ENCODE measurements around the gene SLC26A6.

SLC26A6 gene

GRCh38 chr3:48597408-48597800 lies 37.9 kb downstream of the SLC26A6 start:
- DNase-seq = no peak

DNA sequence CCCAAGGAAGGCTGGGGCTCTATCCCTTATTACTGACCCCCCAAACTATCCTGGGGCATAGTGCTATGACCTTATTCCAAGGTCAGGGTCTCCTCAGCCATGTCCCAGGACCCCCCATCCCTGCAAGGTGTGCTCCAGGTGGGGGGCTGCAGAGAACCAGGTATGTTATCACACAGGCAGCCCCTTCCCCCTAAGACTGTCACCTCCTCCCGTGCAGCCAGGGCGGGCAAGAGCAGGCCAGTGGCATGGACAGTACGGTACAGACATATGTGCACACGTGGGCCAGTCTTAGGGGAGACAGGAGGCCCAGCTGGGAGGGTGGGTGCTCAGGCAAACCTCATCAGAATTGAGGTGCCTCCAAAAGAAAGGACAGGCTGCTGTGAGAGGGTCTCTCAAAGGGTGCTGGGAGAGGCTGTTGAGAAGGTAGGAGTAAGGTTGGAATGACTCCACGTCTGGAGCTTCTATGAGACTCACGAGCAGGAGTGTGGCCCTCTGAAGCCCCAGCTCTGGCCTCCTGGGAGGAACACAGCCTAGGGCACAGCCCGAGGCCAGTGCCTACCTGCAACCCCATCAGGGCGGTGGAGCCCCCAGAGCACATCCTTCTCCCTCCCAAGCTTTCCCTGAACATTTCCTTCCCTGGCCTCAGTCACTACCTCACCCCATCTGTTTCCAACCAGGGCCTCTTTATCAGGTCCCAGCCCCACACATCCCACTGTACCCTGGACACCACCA lies 38.4 kb downstream of the SLC26A6 start:
- no peak for DNase-seq

- no peak for DNase-seq
Observed at GRCh38 chr3:48596157-48596556, 39.1 kb downstream of the SLC26A6 start.

- no peak for DNase-seq
Observed at GRCh38 chr3:48595526-48596121, 39.6 kb downstream of the SLC26A6 start.

GRCh38 chr3:48595075-48595525 lies 40.2 kb downstream of the SLC26A6 start, which contains the start of gene COL7A1:
Gene COL7A1, minus strand, starts transcription at chr3:48595329. Its CDS starts 170 bp downstream, at chr3:48595159.
- no peak for DNase-seq

DNA sequence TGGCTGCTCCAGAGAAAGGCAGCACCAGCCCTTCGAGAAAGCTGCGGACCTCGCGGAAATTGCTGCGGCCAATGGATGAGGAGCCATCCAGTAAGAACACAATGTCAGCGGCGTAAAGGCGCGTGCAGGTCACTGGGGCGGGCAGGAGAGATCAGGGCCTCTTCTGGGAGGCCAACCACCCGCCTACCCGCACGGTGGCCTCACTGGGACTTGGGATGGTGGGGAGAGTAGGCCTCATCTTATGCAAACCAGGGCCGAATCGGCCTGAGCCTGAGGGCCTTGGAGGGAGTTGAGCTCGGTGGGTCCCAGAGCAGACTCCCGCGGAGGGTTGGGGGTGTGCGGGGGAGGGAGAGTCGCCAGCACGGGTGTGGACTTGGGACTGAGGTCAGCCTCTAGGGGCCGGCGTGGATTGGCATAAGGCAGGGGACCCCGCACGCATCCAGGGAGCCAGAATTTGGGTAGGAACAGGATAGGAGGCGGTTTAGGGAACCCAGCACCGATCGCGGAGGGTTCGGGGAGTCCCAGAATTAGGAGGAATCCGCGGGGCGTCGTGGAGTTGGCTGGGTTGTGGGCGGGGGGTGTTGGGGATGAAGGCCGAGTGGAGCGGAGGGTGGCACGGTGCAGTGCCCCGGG lies 40.7 kb downstream of the SLC26A6 start:
- no peak for DNase-seq

GRCh38 chr3:48593337-48593736 lies 41.9 kb downstream of the SLC26A6 start:
- DNase-seq = no peak

- DNase-seq = no peak
Observed at GRCh38 chr3:48592519-48593087, 42.7 kb downstream of the SLC26A6 start.

DNA sequence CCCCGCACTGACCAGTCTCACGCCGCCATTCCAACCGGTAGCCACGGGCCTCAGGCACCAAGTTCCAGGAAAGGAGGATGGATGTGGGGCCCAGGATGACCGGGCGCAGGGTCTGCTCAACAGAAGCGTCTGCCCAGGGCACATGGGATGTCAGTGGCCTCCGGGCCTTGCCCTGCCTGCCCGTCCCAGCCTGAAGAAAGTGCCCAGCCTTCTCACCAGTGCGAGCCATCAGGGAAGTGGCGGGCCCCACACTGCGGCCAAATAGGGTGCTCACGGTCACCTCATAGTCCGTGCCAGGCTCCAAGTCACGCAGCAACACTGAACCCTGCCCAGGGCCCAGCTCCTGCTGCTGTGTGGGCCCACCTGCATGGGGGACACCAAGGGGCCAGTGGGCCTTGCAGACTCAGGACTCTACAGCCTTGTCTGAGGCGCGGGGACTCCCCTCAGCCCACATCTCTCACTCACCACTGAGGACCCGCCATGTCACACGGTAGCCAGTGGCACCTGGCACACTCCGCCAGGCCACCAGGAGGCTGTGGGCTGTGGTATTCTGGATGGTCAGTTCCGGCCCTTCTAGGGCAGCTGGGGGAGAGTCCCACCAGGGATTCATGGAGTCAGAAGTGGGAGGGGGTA lies 43.3 kb downstream of the SLC26A6 start:
- no peak for DNase-seq

GRCh38 chr3:48591436-48591835 lies 43.8 kb downstream of the SLC26A6 start:
- no peak for DNase-seq

DNA sequence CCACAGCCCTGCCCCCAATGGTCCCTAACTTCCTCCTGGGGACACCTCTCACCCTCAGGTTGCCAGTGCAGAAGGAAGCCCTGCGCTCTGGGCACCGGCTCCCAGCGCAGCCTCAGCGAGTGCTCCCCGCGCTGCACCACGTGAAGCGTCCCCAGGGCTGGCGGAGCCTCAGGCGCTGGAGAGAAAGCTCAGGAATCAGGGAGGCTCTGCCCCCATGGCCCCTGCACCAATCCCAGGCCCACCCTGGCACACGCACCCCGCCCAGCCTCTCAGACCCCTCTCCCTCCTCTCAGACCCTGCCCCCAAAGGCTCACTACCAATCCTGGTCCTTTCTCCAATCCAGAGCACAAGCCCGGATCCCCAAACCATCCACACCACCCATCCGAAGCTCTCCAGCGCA lies 47.0 kb downstream of the SLC26A6 start:
- DNase-seq = no peak

GRCh38 chr3:48587686-48588085 lies 47.6 kb downstream of the SLC26A6 start:
- DNase-seq = no peak

DNA sequence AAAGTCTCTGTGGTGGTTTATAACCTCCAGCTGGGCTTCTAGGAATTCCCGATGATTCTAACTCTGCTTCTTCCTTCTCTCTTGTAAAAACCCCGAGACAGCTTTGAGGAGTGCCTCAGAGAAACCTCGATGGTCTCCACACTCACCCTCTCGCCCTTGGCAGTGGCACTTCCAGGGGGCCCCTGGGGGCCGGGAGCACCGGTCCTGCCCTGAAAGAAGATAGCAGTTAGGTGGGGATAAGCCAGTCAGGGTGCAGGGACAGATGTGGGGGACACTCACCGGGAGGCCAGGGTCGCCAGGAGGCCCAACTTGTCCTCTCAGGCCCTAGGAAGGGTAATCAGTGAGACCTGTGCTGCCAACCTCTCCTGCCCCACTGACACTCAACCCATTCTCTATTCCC lies 49.9 kb downstream of the SLC26A6 start:
- no peak for DNase-seq

GRCh38 chr3:48584836-48585235 lies 50.4 kb downstream of the SLC26A6 start:
- DNase-seq = no peak

DNA sequence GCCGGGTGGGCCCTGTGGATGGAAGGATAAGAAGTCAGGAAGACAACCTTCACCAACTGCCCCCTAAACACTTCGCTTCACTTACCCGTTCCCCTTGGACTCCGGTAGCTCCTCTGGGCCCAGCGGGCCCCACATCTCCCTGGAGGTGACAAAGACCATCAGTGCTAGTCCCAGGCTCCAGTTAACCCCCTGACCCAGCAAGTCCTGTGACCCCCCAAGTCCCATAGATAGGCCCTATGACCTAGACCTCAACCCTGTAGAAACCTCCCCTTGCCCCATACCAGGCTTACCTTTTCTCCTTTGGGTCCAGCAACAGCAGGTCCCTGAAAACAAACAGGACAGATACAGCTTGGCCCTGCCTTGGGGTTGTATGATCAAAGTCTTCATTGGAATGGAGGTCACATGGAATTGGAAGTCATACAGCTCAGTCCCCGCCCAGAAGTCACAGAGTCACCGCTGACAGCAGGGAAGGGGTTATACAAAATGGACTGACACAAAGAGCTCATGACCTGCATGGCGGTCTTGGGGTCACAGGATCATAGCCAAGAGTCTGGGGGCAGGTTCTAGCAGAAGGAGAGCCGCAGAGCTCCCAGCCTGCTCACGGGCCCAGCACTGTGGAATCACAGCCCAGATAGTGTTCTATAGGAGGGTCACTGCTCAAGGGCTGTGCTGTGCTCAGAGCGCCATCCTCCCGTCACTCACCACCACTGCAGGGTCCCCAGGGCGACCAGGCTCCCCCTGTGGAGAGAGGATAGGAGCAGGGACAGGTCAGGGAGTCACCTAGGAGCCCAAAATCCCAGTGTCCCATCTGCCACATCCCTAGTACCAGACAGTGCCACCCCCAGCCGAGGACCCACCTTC lies 53.4 kb downstream of the SLC26A6 start:
- no peak for DNase-seq

DNA sequence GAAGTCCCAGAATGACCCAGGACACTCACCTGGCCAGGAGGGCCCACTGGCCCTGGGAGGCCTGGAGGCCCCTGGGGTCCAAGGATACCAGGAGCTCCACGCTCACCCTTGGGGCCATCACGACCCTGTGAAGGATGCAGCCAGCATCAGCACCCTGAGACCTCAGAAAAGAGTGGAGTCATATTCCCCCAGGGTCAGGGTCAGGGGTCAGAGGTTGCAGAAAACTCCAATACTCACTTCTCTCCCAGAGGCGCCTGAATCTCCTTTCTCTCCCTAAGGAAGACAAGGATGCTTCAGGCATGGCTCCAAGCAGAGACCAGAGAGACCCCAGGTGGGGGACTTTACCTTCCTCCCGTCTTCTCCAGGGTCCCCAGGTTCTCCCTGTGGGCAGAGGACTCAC lies 58.6 kb downstream of the SLC26A6 start:
- no peak for DNase-seq

Measured in CD4-positive, alpha-beta T cell treated with Interleukin-10 for 1 hour (primary cell).